Measurements from ENCODE around the gene PHLDB2. TPM values are rescaled to one million over a fixed set of nuclear protein-coding genes. Genes with fewer than 3 reads are reported as not detected.

Gene PHLDB2
- total RNA-seq, 1 experiment from 2014 or later = 13.2 TPM

DNA sequence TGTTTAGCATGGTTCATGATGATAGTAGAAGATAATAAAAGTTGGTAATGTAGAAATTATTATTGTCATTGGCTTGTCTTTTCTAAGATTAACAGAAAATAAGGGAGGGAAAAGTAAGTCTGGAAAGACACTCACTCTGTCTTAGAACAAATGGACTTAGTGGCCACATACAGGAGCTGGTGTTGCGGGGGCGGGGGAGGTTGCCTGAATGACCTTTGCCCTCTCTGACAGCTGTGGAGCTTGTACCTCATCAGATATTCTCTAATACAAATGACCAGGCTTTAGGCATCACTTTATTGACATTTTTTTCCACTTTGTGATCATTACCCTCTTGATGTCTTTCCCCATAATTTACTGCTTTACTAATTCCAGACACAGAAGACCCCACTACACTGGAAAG lies 145.6 kb downstream of the PHLDB2 start:
- no peaks in the 10 kb centered on the region for H3K79me2 ChIP-seq (ENCODE audit: insufficient read depth, low read length)
- no CpG with 5 or more reads among the region's 2 CpGs for WGBS (ENCODE audit: extremely low coverage, insufficient read length, low lambda C conversion rate)
- TF ChIP-seq, protein P1, sequence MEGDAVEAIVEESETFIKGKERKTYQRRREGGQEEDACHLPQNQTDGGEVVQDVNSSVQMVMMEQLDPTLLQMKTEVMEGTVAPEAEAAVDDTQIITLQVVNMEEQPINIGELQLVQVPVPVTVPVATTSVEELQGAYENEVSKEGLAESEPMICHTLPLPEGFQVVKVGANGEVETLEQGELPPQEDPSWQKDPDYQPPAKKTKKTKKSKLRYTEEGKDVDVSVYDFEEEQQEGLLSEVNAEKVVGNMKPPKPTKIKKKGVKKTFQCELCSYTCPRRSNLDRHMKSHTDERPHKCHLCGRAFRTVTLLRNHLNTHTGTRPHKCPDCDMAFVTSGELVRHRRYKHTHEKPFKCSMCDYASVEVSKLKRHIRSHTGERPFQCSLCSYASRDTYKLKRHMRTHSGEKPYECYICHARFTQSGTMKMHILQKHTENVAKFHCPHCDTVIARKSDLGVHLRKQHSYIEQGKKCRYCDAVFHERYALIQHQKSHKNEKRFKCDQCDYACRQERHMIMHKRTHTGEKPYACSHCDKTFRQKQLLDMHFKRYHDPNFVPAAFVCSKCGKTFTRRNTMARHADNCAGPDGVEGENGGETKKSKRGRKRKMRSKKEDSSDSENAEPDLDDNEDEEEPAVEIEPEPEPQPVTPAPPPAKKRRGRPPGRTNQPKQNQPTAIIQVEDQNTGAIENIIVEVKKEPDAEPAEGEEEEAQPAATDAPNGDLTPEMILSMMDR (conservative IDR thresholded peaks at IDR 0.05) = no peak
- no peaks in the 10 kb centered on the region for H3K27me3 ChIP-seq (ENCODE audit: insufficient read depth, low read length)
- no peak overlapping the region for H3K27ac Mint-ChIP-seq
- no peak for DNase-seq
- no peak overlapping the region for H3K4me3 Mint-ChIP-seq
- no peak overlapping the region for H4K91ac ChIP-seq (ENCODE audit: insufficient read length, low read depth, low read length)
- H4K5ac ChIP-seq (ENCODE audit: insufficient read length, low read depth, low read length) = no peak overlapping the region
- H2BK12ac ChIP-seq (ENCODE audit: insufficient read length, low read depth, low read length) = no peak overlapping the region
- no peak overlapping the region for H2BK15ac ChIP-seq (ENCODE audit: low read depth, low read length)
- no peak overlapping the region for H3K27ac ChIP-seq (ENCODE audit: insufficient read length, low read depth, low read length)
- no peak overlapping the region for H2BK5ac ChIP-seq (ENCODE audit: insufficient read length, low read length)
- H4K8ac ChIP-seq (replicated peaks; ENCODE audit: insufficient read length, low read depth, low read length) = no peak overlapping the region
- no peak overlapping the region for H3K56ac ChIP-seq (ENCODE audit: insufficient read length, low read depth, low read length)
- no peak overlapping the region for H3K14ac ChIP-seq (ENCODE audit: insufficient read depth, low read length)
- H3K9me3 ChIP-seq (ENCODE audit: control insufficient read depth, low read depth, low read length) = no peaks in the 10 kb centered on the region
- H3K79me1 ChIP-seq (ENCODE audit: insufficient read depth, low read depth, low read length, poor library complexity, severe bottlenecking) = no peaks in the 10 kb centered on the region
- H3K9me3 Mint-ChIP-seq = no peaks in the 10 kb centered on the region
- H3K23ac ChIP-seq (ENCODE audit: insufficient read length, low read depth, low read length) = no peak overlapping the region
- H2BK20ac ChIP-seq (ENCODE audit: low read depth, low read length, poor library complexity, severe bottlenecking) = no peak overlapping the region
- no peak overlapping the region for H3K18ac ChIP-seq (ENCODE audit: insufficient read length, low read depth, low read length)
- H3K9ac ChIP-seq (ENCODE audit: extremely low read depth, insufficient read length, low read length) = no peak overlapping the region
- peaks cover 28 to 47% of the 10 kb centered on the region in 2 experiments for H3K4me1 Mint-ChIP-seq
- no peaks in the 10 kb centered on the region for H4K20me1 ChIP-seq (ENCODE audit: control insufficient read depth, insufficient read depth, insufficient read length)
- peaks cover 6% of the 10 kb centered on the region for H3K27me3 Mint-ChIP-seq (ENCODE audit: low read depth)
- H3K4me2 ChIP-seq (ENCODE audit: insufficient read depth, insufficient read length, low read length) = no peak overlapping the region
- peaks cover 3% of the 10 kb centered on the region for H3K23me2 ChIP-seq (ENCODE audit: insufficient read length, low read depth, low read length, poor library complexity, severe bottlenecking)
- 0 out of 2 replicates have a peak, but pooled peaks cover 7% of the 10 kb centered on the region for H3K4me1 ChIP-seq (ENCODE audit: insufficient read depth, low read length)
- no peak overlapping the region for H3T11ph ChIP-seq (ENCODE audit: low read length)
- H3K36me3 Mint-ChIP-seq (ENCODE audit: insufficient read depth in 1 of 3, low read depth in 3 of 3) = peaks cover 0 to 15% (median 5%) of the 10 kb centered on the region in 3 experiments; a peak in 4 of 7 replicates
- no peak overlapping the region for H2AFZ ChIP-seq (ENCODE audit: low read length)
- no peak overlapping the region for H3K4ac ChIP-seq (ENCODE audit: low read depth, low read length)
- no peak overlapping the region for H2AK5ac ChIP-seq (ENCODE audit: insufficient read length, low read length)
- H2BK120ac ChIP-seq (ENCODE audit: low read depth, low read length, poor library complexity, severe bottlenecking) = no peak overlapping the region

Measured in H9 (cell line).